ENCODE results near the gene IPMK. TPM values are rescaled to one million over a fixed set of nuclear protein-coding genes. Genes with fewer than 3 reads are reported as not detected.
A peak's percentile ranks its signal among the peaks of the same experiment; 100 is the strongest.

IPMK gene
- total RNA-seq, 1 donor from 2014 or later: 6.8 TPM

DNA sequence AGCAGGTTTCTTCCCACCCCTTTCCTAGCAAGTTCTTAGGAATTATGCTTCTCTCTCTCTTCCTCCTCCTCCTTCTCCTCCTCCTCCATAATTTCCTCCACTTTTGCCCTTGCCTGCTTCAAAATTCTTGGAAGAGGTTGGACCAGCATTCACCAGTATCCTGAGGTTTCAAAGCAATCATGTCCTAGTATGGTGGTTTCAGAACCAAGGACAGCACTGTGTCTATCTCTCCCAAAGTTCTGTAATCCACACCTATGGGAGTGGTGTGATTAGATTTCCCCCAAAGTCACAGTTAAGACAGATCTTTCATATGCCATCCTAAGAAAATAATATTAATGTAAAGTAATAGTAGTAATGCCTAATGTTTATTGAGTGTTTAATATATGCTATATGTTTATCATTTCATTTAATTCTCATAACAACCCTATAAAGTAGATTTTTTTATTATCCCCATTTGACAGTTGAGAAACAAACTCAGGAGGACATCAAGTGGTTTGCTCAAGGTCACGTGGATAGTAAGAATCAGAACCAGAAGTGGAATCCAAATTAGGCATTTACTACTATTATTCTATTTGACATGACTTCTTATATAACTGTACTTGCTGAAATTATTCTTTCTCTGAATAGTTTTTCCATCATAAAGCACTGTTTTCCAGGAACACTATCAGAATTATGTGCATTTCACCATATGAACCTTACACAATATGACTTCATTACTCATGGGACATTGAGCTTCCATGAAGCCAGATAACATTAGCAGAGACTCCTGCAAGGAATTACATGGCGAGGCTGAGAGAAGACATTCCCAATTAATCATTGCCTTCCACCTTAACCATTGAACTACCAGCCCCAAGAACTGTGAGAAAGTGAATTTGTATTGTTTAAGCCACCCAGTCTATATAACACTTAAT, 91.4 kb downstream of the IPMK start:
- no peak overlapping the region for H3K27ac ChIP-seq (ENCODE audit: low read depth, low read length)
- H3K27ac Mint-ChIP-seq (ENCODE audit: unreplicated experiment): no peak overlapping the region
- H3K4me2 ChIP-seq (ENCODE audit: low read length): no peak overlapping the region
- no peak overlapping the region for H3K9ac ChIP-seq (ENCODE audit: low read length)
- peaks cover 8% of the 10 kb centered on the region for H3K4me1 Mint-ChIP-seq (ENCODE audit: low read depth, unreplicated experiment)
- DNase-seq (ENCODE audit: low read depth): peak; percentile 31
- H3K36me3 Mint-ChIP-seq (ENCODE audit: low read depth, unreplicated experiment): no peaks in the 10 kb centered on the region
- H3K27me3 Mint-ChIP-seq (ENCODE audit: low read depth, unreplicated experiment): no peaks in the 10 kb centered on the region
- no peaks in the 10 kb centered on the region for H3K27me3 ChIP-seq (ENCODE audit: insufficient read depth, low read length)
- FAIRE-seq: peak; percentile 9
- H3K36me3 ChIP-seq (ENCODE audit: insufficient read depth, low read length): no peaks in the 10 kb centered on the region
- no peaks in the 10 kb centered on the region for H3K4me1 ChIP-seq (ENCODE audit: insufficient read depth, low read length)
- H2AFZ ChIP-seq (ENCODE audit: low read depth, low read length): no peak overlapping the region
- H3K4me3 Mint-ChIP-seq (ENCODE audit: unreplicated experiment): no peak overlapping the region
- H3K9me3 ChIP-seq (ENCODE audit: insufficient read depth, low read depth, low read length): no peaks in the 10 kb centered on the region
- H4K20me1 ChIP-seq (ENCODE audit: insufficient read depth, low read length): no peaks in the 10 kb centered on the region
- no peaks in the 10 kb centered on the region for H3K9me3 Mint-ChIP-seq (ENCODE audit: unreplicated experiment)
- no peak overlapping the region for H3K4me3 ChIP-seq (ENCODE audit: insufficient read depth, low read depth, low read length)
- no peak for TF ChIP-seq EZH2 (IDR thresholded peaks at IDR 0.05; ENCODE audit: insufficient read depth, low read length)
- no peaks in the 10 kb centered on the region for H3K79me2 ChIP-seq (ENCODE audit: insufficient read depth, low read length)

- H3K36me3 Mint-ChIP-seq (ENCODE audit: low read depth, unreplicated experiment): no peaks in the 10 kb centered on the region
- no peak overlapping the region for H3K27ac ChIP-seq (ENCODE audit: low read depth, low read length)
- H2AFZ ChIP-seq (ENCODE audit: low read depth, low read length): no peak overlapping the region
- H3K4me2 ChIP-seq (ENCODE audit: low read length): no peak overlapping the region
- TF ChIP-seq EZH2 (IDR thresholded peaks at IDR 0.05; ENCODE audit: insufficient read depth, low read length) (no peak), CTCF (IDR thresholded peaks at IDR 0.05; ENCODE audit: insufficient read depth, low read depth, low read length) (no peak)
- DNase-seq (ENCODE audit: low read depth) (no peak), FAIRE-seq (no peak)
- no peak overlapping the region for H3K4me3 ChIP-seq (ENCODE audit: insufficient read depth, low read depth, low read length)
- no peaks in the 10 kb centered on the region for H3K27me3 ChIP-seq (ENCODE audit: insufficient read depth, low read length)
- H3K79me2 ChIP-seq (ENCODE audit: insufficient read depth, low read length): no peaks in the 10 kb centered on the region
- H3K27me3 Mint-ChIP-seq (ENCODE audit: low read depth, unreplicated experiment): no peaks in the 10 kb centered on the region
- no peaks in the 10 kb centered on the region for H3K9me3 Mint-ChIP-seq (ENCODE audit: unreplicated experiment)
- no peak overlapping the region for H3K27ac Mint-ChIP-seq (ENCODE audit: unreplicated experiment)
- no peak overlapping the region for H3K9ac ChIP-seq (ENCODE audit: low read length)
- no peaks in the 10 kb centered on the region for H3K36me3 ChIP-seq (ENCODE audit: insufficient read depth, low read length)
- no peaks in the 10 kb centered on the region for H3K9me3 ChIP-seq (ENCODE audit: insufficient read depth, low read depth, low read length)
- H3K4me3 Mint-ChIP-seq (ENCODE audit: unreplicated experiment): no peak overlapping the region
- H3K4me1 ChIP-seq (ENCODE audit: insufficient read depth, low read length): no peaks in the 10 kb centered on the region
- no peaks in the 10 kb centered on the region for H4K20me1 ChIP-seq (ENCODE audit: insufficient read depth, low read length)
- peaks cover 4% of the 10 kb centered on the region for H3K4me1 Mint-ChIP-seq (ENCODE audit: low read depth, unreplicated experiment)
Measured at GRCh38 chr10:58174831-58175230, 92.9 kb downstream of the IPMK start.

DNA sequence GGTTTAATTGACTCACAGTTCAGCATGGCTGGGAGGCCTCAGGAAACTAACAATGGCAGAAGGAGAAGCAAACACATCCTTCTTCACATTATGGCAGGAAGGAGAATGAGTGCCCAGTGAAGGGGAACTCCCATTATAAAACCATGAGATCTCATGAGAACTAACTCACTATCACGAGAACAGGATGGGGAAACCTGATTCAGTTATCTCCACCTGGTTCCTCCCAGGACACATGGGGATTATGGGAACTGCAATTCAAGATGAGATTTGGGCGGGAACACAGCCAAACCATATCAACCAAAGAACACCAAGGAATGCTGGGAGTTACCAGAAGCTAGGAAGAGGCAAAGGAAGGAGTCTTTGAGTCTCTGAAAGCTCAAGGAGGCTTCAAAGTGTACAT, 94.3 kb downstream of the IPMK start:
- no peak overlapping the region for H3K4me3 ChIP-seq (ENCODE audit: insufficient read depth, low read depth, low read length)
- H3K9ac ChIP-seq (ENCODE audit: low read length): no peak overlapping the region
- no peak overlapping the region for H3K27ac Mint-ChIP-seq (ENCODE audit: unreplicated experiment)
- H3K36me3 ChIP-seq (ENCODE audit: insufficient read depth, low read length): no peaks in the 10 kb centered on the region
- H3K9me3 ChIP-seq (ENCODE audit: insufficient read depth, low read depth, low read length): no peaks in the 10 kb centered on the region
- no peak for FAIRE-seq
- no peaks in the 10 kb centered on the region for H3K4me1 Mint-ChIP-seq (ENCODE audit: low read depth, unreplicated experiment)
- TF ChIP-seq EZH2 (IDR thresholded peaks at IDR 0.05; ENCODE audit: insufficient read depth, low read length) (no peak), CTCF (IDR thresholded peaks at IDR 0.05; ENCODE audit: insufficient read depth, low read depth, low read length) (no peak)
- H3K79me2 ChIP-seq (ENCODE audit: insufficient read depth, low read length): no peaks in the 10 kb centered on the region
- DNase-seq (ENCODE audit: low read depth): no peak
- no peak overlapping the region for H3K27ac ChIP-seq (ENCODE audit: low read depth, low read length)
- H3K27me3 Mint-ChIP-seq (ENCODE audit: low read depth, unreplicated experiment): no peaks in the 10 kb centered on the region
- no peaks in the 10 kb centered on the region for H3K36me3 Mint-ChIP-seq (ENCODE audit: low read depth, unreplicated experiment)
- no peak overlapping the region for H3K4me2 ChIP-seq (ENCODE audit: low read length)
- H2AFZ ChIP-seq (ENCODE audit: low read depth, low read length): no peak overlapping the region
- no peaks in the 10 kb centered on the region for H3K9me3 Mint-ChIP-seq (ENCODE audit: unreplicated experiment)
- no peaks in the 10 kb centered on the region for H3K27me3 ChIP-seq (ENCODE audit: insufficient read depth, low read length)
- H3K4me1 ChIP-seq (ENCODE audit: insufficient read depth, low read length): no peaks in the 10 kb centered on the region
- no peak overlapping the region for H3K4me3 Mint-ChIP-seq (ENCODE audit: unreplicated experiment)
- no peaks in the 10 kb centered on the region for H4K20me1 ChIP-seq (ENCODE audit: insufficient read depth, low read length)
